Breast epithelium (tissue), 4 donors: ENCODE results near the gene PRKCG. TPM values are rescaled to one million over a fixed set of nuclear protein-coding genes. Genes with fewer than 3 reads are reported as not detected.

Source experiments
- DNase-seq, 2 donors: peaks; one replicate each; pipeline ENCODE4 v3.0.0-alpha.2; 2019; ENCODE audit warnings: low spot score in 2 of 2
- H3K27ac ChIP-seq, 2 donors: fragments of 200-600 bp; sonication (generic) in 1 of 2; one replicate each; pipeline ENCODE4 v1.5.1; 2016 to 2019; ENCODE audit warnings: mild to moderate bottlenecking in 1 of 2
- H3K27me3 ChIP-seq, 2 donors: fragments of 200-600 bp; sonication (generic) in 1 of 2; one replicate each; pipeline versions ENCODE4 v1.5.1 to v1.6.0; 2017 to 2019; ENCODE audit warnings: control low read depth in 1 of 2, mild to moderate bottlenecking in 1 of 2
- H3K36me3 ChIP-seq: fragments of 200-600 bp; one replicate; pipeline ENCODE4 v1.5.1; 2019
- H3K4me1 ChIP-seq, 2 donors: fragments of 200-600 bp; sonication (generic); one replicate each; pipeline ENCODE4 v1.5.1; 2016 to 2019; ENCODE audit warnings: control low read depth in 1 of 2
- H3K4me3 ChIP-seq, 3 donors: fragments of 200-600 bp; sonication (generic); 1 replicate in 2 of 3; 2 replicates in 1 of 3; pipeline ENCODE4 v1.5.1; 2016 to 2019; ENCODE audit warnings: mild to moderate bottlenecking in 3 of 3, moderate library complexity in 2 of 3
- H3K9me3 ChIP-seq, 2 donors: fragments of 200-600 bp; sonication (generic) in 1 of 2; one replicate each; pipeline ENCODE4 v1.5.1; 2016 to 2019; ENCODE audit warnings: control low read depth in 1 of 2
- POLR2A ChIP-seq: fragments of 450-650 bp; IDR thresholded peaks from one replicate; pipeline ENCODE4 v1.6.1; 2016; ENCODE audit warnings: antibody characterized with exemption, mild to moderate bottlenecking, moderate library complexity
- POLR2AphosphoS5 ChIP-seq, 3 donors: sonication (generic); formaldehyde crosslinking; IDR thresholded peaks; one replicate each; pipeline ENCODE4 v1.6.1; 2017; ENCODE audit warnings: antibody characterized with exemption in 3 of 3
- intact Hi-C: fragments of 100-400 bp; cut with DNase I; formaldehyde crosslinking; loops from one replicate; pipeline ENCODE4 v1.15.1; 2023; ENCODE audit warnings: low total_unique reads
- total RNA-seq, 3 donors: library from RNA; depleted of rRNA; stranded (reverse); fragments of >200 nt; gene quantifications; one replicate each; pipeline ENCODE4 v1.1.0, GENCODE V29; 2016
- TF ChIP-seq, protein P1 (sequence below), 3 donors: fragments of 450-650 bp; IDR thresholded peaks; one replicate each; pipeline ENCODE4 v1.5.1; 2016 to 2017; ENCODE audit warnings: antibody characterized with exemption in 3 of 3, mild to moderate bottlenecking in 3 of 3, moderate library complexity in 3 of 3

Gene PRKCG
- total RNA-seq, 3 donors from 2014 or later: not detected

GRCh38 chr19:53849237-53849676, 32.7 kb upstream of the PRKCG start:
- Histone ChIP-seq H3K27ac (peak overlapping the region; percentile 42 to 68), H3K36me3 (no peaks in the 10 kb centered on the region), H3K4me1 (no peaks in the 10 kb centered on the region), H3K4me3 (peak overlapping the region in 1 of 3 donors; percentile 22), H3K9me3 (no peaks in the 10 kb centered on the region), H3K27me3 (no peaks in the 10 kb centered on the region)
- TF ChIP-seq, protein P1, sequence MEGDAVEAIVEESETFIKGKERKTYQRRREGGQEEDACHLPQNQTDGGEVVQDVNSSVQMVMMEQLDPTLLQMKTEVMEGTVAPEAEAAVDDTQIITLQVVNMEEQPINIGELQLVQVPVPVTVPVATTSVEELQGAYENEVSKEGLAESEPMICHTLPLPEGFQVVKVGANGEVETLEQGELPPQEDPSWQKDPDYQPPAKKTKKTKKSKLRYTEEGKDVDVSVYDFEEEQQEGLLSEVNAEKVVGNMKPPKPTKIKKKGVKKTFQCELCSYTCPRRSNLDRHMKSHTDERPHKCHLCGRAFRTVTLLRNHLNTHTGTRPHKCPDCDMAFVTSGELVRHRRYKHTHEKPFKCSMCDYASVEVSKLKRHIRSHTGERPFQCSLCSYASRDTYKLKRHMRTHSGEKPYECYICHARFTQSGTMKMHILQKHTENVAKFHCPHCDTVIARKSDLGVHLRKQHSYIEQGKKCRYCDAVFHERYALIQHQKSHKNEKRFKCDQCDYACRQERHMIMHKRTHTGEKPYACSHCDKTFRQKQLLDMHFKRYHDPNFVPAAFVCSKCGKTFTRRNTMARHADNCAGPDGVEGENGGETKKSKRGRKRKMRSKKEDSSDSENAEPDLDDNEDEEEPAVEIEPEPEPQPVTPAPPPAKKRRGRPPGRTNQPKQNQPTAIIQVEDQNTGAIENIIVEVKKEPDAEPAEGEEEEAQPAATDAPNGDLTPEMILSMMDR (IDR thresholded peaks at IDR 0.05): no peak
- peak in 1 of 3 donors; percentile 14 for TF ChIP-seq POLR2AphosphoS5 (IDR thresholded peaks at IDR 0.05)
- intact Hi-C loops: no loop called here
- no peak for DNase-seq

GRCh38 chr19:53853707-53854106, 28.3 kb upstream of the PRKCG start:
- Histone ChIP-seq H3K27ac (no peak overlapping the region), H3K4me1 (no peaks in the 10 kb centered on the region), H3K36me3 (no peaks in the 10 kb centered on the region), H3K27me3 (no peaks in the 10 kb centered on the region), H3K9me3 (no peaks in the 10 kb centered on the region), H3K4me3 (no peak overlapping the region)
- no peak for DNase-seq
- intact Hi-C loops: no loop called here
- TF ChIP-seq POLR2AphosphoS5 (IDR thresholded peaks at IDR 0.05): no peak
- TF ChIP-seq, protein P1 (IDR thresholded peaks at IDR 0.05): no peak
- no peak for TF ChIP-seq POLR2A

GRCh38 chr19:53864308-53864836, 17.6 kb upstream of the PRKCG start:
- H3K4me3 ChIP-seq: no peak overlapping the region
- no peak for DNase-seq
- peaks cover 0 to 9% of the 10 kb centered on the region in 2 donors for H3K4me1 ChIP-seq
- H3K36me3 ChIP-seq: no peaks in the 10 kb centered on the region
- H3K27ac ChIP-seq: no peak overlapping the region
- TF ChIP-seq, protein P1 (IDR thresholded peaks at IDR 0.05): no peak
- TF ChIP-seq POLR2A (no peak), POLR2AphosphoS5 (IDR thresholded peaks at IDR 0.05) (no peak)
- H3K9me3 ChIP-seq: no peaks in the 10 kb centered on the region
- H3K27me3 ChIP-seq: no peaks in the 10 kb centered on the region
- intact Hi-C loops: no loop called here

DNA sequence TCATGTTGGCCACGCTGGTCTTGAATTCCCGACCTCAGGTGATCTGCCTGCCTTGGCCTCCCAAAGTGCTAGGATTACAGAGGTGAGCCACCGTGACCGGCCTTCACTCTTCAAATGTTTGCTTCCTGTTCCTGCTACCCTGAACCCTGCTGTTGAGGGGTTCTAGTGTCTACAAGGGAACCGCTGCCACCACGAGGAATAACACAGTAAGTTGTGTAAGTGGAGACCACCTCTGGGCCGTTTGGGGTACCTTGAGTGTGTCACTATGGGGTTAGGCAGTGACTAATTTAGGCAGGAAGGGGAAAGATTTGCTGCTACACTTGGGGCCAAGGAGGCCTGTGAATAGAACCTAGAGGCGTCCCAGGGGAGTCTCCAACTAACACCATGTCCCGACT, 16.5 kb upstream of the PRKCG start:
- no peaks in the 10 kb centered on the region for H3K36me3 ChIP-seq
- no peaks in the 10 kb centered on the region for H3K9me3 ChIP-seq
- intact Hi-C loops: no loop called here
- no peak for DNase-seq
- TF ChIP-seq, protein P1 (IDR thresholded peaks at IDR 0.05): no peak
- no peak for TF ChIP-seq POLR2AphosphoS5 (IDR thresholded peaks at IDR 0.05)
- TF ChIP-seq POLR2A: no peak
- peaks cover 0 to 9% of the 10 kb centered on the region in 2 donors for H3K4me1 ChIP-seq
- H3K27ac ChIP-seq: peak overlapping the region; percentile 95 to 100
- H3K4me3 ChIP-seq: peak overlapping the region; percentile 91 to 93 (median 93)
- H3K27me3 ChIP-seq: no peaks in the 10 kb centered on the region

GRCh38 chr19:53865918-53866864, 15.8 kb upstream of the PRKCG start:
- TF ChIP-seq POLR2AphosphoS5 (IDR thresholded peaks at IDR 0.05): peak in 2 of 3 donors; percentile 18 to 36
- no peak for TF ChIP-seq POLR2A
- Histone ChIP-seq H3K9me3 (no peaks in the 10 kb centered on the region), H3K4me3 (peak overlapping the region; percentile 91 to 93 (median 93)), H3K27ac (peak overlapping the region; percentile 95 to 100), H3K4me1 (peaks cover 0 to 9% of the 10 kb centered on the region in 2 donors), H3K36me3 (no peaks in the 10 kb centered on the region), H3K27me3 (no peaks in the 10 kb centered on the region)
- intact Hi-C loops: no loop called here
- peak in 1 of 2 donors; percentile 62 for DNase-seq
